Keratinocyte (primary cell): ENCODE data around the gene CYP11A1.

Experiments
- CTCF ChIP-seq, 3 experiments: IDR thresholded peaks in 1 of 3; conservative IDR thresholded peaks in 1 of 3; optimal IDR thresholded peaks in 1 of 3; 2 replicates in 2 of 3; 3 replicates in 1 of 3; pipeline versions ENCODE3 to v1.5.1; 2011; ENCODE audit warnings: low read length in 3 of 3, mild to moderate bottlenecking in 3 of 3, moderate library complexity in 2 of 3, control low read depth in 1 of 3, inconsistent platforms in 1 of 3; ENCODE audit not compliant: insufficient read depth in 2 of 3; ENCODE audit errors: extremely low read depth in 1 of 3
- EZH2 ChIP-seq: IDR thresholded peaks from one replicate; pipeline ENCODE4 v1.6.1; 2012; ENCODE audit warnings: inconsistent platforms, mild to moderate bottlenecking, low read length, moderate library complexity

- no peak for TF ChIP-seq CTCF (optimal IDR thresholded peaks at IDR 0.05 in 1 of 3, IDR thresholded peaks at IDR 0.05 in 1 of 3, conservative IDR thresholded peaks at IDR 0.05 in 1 of 3; ENCODE audit: extremely low read depth in 1 of 3, insufficient read depth in 2 of 3, low read length in 3 of 3)
- TF ChIP-seq EZH2 = no peak
Observed at GRCh38 chr15:74392902-74393301, 25.5 kb upstream of the CYP11A1 start.
